CD14-positive monocyte (primary cell): ENCODE results near the gene CCDC178. TPM values are rescaled to one million over a fixed set of nuclear protein-coding genes. Genes with fewer than 3 reads are reported as not detected.

Source experiments
- DNase-seq, 3 donors: peaks; one replicate each; pipeline ENCODE4 v3.0.0-alpha.2; 2011 to 2022
- H2AFZ ChIP-seq: 2 replicates; pipeline ENCODE4 v1.6.0; 2012; ENCODE audit warnings: mild to moderate bottlenecking, low read depth, low read length, inconsistent platforms; ENCODE audit not compliant: insufficient read depth, poor library complexity, severe bottlenecking
- H3K27ac ChIP-seq, 2 donors: 1 replicate in 1 of 2; 2 replicates in 1 of 2; pipeline ENCODE4 v1.5.1; 2012 to 2013; ENCODE audit warnings: low read length in 2 of 2, control low read depth in 1 of 2, inconsistent platforms in 1 of 2, low read depth in 1 of 2, mild to moderate bottlenecking in 1 of 2
- H3K27me3 ChIP-seq, 2 donors: one replicate each; pipeline versions ENCODE4 v1.6.0 to v1.6.1; 2011 to 2013; ENCODE audit warnings: low read length in 2 of 2; ENCODE audit not compliant: control insufficient read depth in 2 of 2, insufficient read depth in 2 of 2
- H3K36me3 ChIP-seq, 2 donors: replicated peaks in 1 of 2; 1 replicate in 1 of 2; 2 replicates in 1 of 2; pipeline versions ENCODE4 v1.5.1 to v1.6.1; 2012 to 2013; ENCODE audit warnings: low read length in 2 of 2, control low read depth in 1 of 2, inconsistent platforms in 1 of 2, mild to moderate bottlenecking in 1 of 2; ENCODE audit not compliant: insufficient read depth in 2 of 2, control insufficient read depth in 1 of 2
- H3K4me1 ChIP-seq, 2 donors: 1 replicate in 1 of 2; 2 replicates in 1 of 2; pipeline versions ENCODE4 v1.5.1 to v1.6.1; 2012 to 2013; ENCODE audit warnings: low read length in 2 of 2, control low read depth in 1 of 2, inconsistent platforms in 1 of 2, mild to moderate bottlenecking in 1 of 2, moderate library complexity in 1 of 2; ENCODE audit not compliant: insufficient read depth in 2 of 2, control insufficient read depth in 1 of 2
- H3K4me2 ChIP-seq: replicated peaks from 2 replicates; pipeline ENCODE3; 2012; ENCODE audit warnings: low read length, moderate library complexity, mild to moderate bottlenecking; ENCODE audit not compliant: poor library complexity, severe bottlenecking; ENCODE audit errors: extremely low read depth
- H3K4me3 ChIP-seq, 3 experiments: fragments of 200-600 bp in 1 of 3; sonication (generic) in 1 of 3; replicated peaks in 1 of 3; 1 replicate in 2 of 3; 2 replicates in 1 of 3; pipeline ENCODE4 v1.5.1; 2011 to 2013; ENCODE audit warnings: low read length in 3 of 3, mild to moderate bottlenecking in 3 of 3, control low read depth in 2 of 3, low read depth in 2 of 3, inconsistent platforms in 1 of 3, moderate library complexity in 1 of 3
- H3K79me2 ChIP-seq: 2 replicates; pipeline ENCODE4 v1.6.0; 2012; ENCODE audit warnings: mild to moderate bottlenecking, control low read depth, inconsistent platforms, low read length, moderate library complexity; ENCODE audit not compliant: insufficient read depth
- H3K9ac ChIP-seq: 2 replicates; pipeline ENCODE4 v1.6.0; 2017; ENCODE audit warnings: low read length, mild to moderate bottlenecking; ENCODE audit not compliant: insufficient read depth, poor library complexity, severe bottlenecking
- H3K9me3 ChIP-seq, 2 donors: replicated peaks in 1 of 2; 1 replicate in 1 of 2; 2 replicates in 1 of 2; pipeline versions ENCODE4 v1.5.1 to v1.6.1; 2012 to 2013; ENCODE audit warnings: low read length in 2 of 2, control low read depth in 1 of 2; ENCODE audit not compliant: control insufficient read depth in 1 of 2, insufficient read depth in 1 of 2
- H4K20me1 ChIP-seq: 2 replicates; pipeline ENCODE4 v1.6.0; 2012; ENCODE audit warnings: mild to moderate bottlenecking, low read length, control low read depth, moderate library complexity; ENCODE audit not compliant: insufficient read depth
- H3K27ac Mint-ChIP-seq, 7 donors: one replicate each; pipeline ENCODE4 v1.8.0; 2020; ENCODE audit warnings: mild to moderate bottlenecking in 7 of 7, mixed read lengths in 7 of 7, moderate library complexity in 6 of 7, inconsistent platforms in 2 of 7
- H3K27me3 Mint-ChIP-seq, 3 donors: one replicate each; pipeline ENCODE4 v1.8.0; 2021 to 2022; ENCODE audit warnings: low read depth in 3 of 3, mild to moderate bottlenecking in 3 of 3, mixed read lengths in 3 of 3, moderate library complexity in 3 of 3, inconsistent platforms in 1 of 3
- H3K36me3 Mint-ChIP-seq, 2 donors: one replicate each; pipeline ENCODE4 v1.8.0; 2020; ENCODE audit warnings: mixed read lengths in 2 of 2, inconsistent platforms in 1 of 2, mild to moderate bottlenecking in 1 of 2
- H3K4me1 Mint-ChIP-seq: one replicate; pipeline ENCODE4 v1.8.0; 2020; ENCODE audit warnings: mild to moderate bottlenecking, mixed read lengths
- H3K4me3 Mint-ChIP-seq, 2 donors: one replicate each; pipeline ENCODE4 v1.8.0; 2020; ENCODE audit warnings: mild to moderate bottlenecking in 2 of 2, mixed read lengths in 2 of 2, moderate library complexity in 1 of 2
- H3K9me3 Mint-ChIP-seq, 7 donors: one replicate each; pipeline ENCODE4 v1.8.0; 2020 to 2022; ENCODE audit warnings: mixed read lengths in 7 of 7, mild to moderate bottlenecking in 6 of 7, moderate library complexity in 6 of 7, inconsistent platforms in 2 of 7
- WGBS: methylation state at CpG from one replicate; pipeline ENCODE4 v1.1.5; 2013; ENCODE audit warnings: missing lambda C conversion rate; ENCODE audit not compliant: insufficient coverage; 5-methylcytosine and 5-hydroxymethylcytosine counted together
- intact Hi-C, 2 donors: fragments of 100-400 bp; cut with micrococcal nuclease; formaldehyde crosslinking; loops; one replicate each; pipeline versions ENCODE4 v1.15.0 to v1.15.1; 2023
- polyA plus RNA-seq, 3 donors: library from polyadenylated mRNA; depleted of rRNA in 1 of 3; unstranded in 2 of 3; stranded (reverse) in 1 of 3; fragments of 300-500 nt in 2 of 3; fragments of >200 nt in 1 of 3; fragmentation: Illumina TruSeq in 2 of 3; gene quantifications; 1 replicate in 2 of 3; 2 replicates in 1 of 3; pipeline ENCODE4 v1.2.3, GENCODE V29; 2012 to 2021
- TF ChIP-seq, protein P1 (sequence below): fragments of 200-600 bp; IDR thresholded peaks from one replicate; pipeline ENCODE4 v1.8.0; 2022; ENCODE audit warnings: antibody characterized with exemption, mild to moderate bottlenecking

Gene CCDC178
- polyA plus RNA-seq, 3 donors: not detected

GRCh38 chr18:32918692-32919250 is 521.8 kb downstream of the CCDC178 start:
- no peak overlapping the region for H3K27ac ChIP-seq
- Mint-ChIP-seq H3K4me1 (peaks cover 20% of the 10 kb centered on the region), H3K27ac (no peak overlapping the region), H3K9me3 (peaks cover 0 to 2% (median 0%) of the 10 kb centered on the region in 7 donors), H3K4me3 (peak overlapping the region in 1 of 2 donors; percentile 8), H3K27me3 (peaks cover 0 to 12% (median 8%) of the 10 kb centered on the region in 3 donors), H3K36me3 (no peaks in the 10 kb centered on the region)
- intact Hi-C loops: no loop called here
- no peak overlapping the region for H3K4me2 ChIP-seq
- no peaks in the 10 kb centered on the region for H4K20me1 ChIP-seq
- no peak overlapping the region for H2AFZ ChIP-seq
- WGBS: 82% methylated on average over 2 of the region's 5 CpGs
- H3K27me3 ChIP-seq: peaks cover 0 to 2% of the 10 kb centered on the region in 2 donors
- H3K4me1 ChIP-seq: peaks cover 9 to 25% of the 10 kb centered on the region in 2 donors
- no peak overlapping the region for H3K9ac ChIP-seq
- no peaks in the 10 kb centered on the region for H3K36me3 ChIP-seq
- no peaks in the 10 kb centered on the region for H3K9me3 ChIP-seq
- TF ChIP-seq, protein P1, sequence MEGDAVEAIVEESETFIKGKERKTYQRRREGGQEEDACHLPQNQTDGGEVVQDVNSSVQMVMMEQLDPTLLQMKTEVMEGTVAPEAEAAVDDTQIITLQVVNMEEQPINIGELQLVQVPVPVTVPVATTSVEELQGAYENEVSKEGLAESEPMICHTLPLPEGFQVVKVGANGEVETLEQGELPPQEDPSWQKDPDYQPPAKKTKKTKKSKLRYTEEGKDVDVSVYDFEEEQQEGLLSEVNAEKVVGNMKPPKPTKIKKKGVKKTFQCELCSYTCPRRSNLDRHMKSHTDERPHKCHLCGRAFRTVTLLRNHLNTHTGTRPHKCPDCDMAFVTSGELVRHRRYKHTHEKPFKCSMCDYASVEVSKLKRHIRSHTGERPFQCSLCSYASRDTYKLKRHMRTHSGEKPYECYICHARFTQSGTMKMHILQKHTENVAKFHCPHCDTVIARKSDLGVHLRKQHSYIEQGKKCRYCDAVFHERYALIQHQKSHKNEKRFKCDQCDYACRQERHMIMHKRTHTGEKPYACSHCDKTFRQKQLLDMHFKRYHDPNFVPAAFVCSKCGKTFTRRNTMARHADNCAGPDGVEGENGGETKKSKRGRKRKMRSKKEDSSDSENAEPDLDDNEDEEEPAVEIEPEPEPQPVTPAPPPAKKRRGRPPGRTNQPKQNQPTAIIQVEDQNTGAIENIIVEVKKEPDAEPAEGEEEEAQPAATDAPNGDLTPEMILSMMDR: no peak
- no peaks in the 10 kb centered on the region for H3K79me2 ChIP-seq
- no peak for DNase-seq
- H3K4me3 ChIP-seq: no peak overlapping the region

DNA sequence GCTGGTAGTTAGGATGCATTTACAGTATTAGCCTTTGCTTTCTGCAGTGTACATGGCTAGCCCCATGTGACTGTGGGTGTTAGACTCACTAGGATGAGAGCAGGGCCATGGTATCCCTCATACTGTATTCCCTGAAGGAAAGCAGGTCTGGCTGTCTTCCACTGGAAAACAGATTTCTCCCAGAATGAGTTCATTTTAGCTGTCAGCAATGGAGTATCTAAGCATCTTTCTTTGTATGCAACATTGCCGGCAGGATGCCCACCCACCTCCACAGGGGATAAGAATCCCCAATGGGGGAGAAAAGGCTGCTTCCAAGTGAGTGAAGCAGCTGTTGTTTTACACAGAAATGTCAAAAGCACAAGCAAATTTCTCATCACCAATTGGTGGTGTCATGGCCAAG is 525.0 kb downstream of the CCDC178 start:
- Mint-ChIP-seq H3K27ac (no peak overlapping the region), H3K4me3 (no peak overlapping the region), H3K27me3 (peaks cover 2 to 9% (median 5%) of the 10 kb centered on the region in 3 donors), H3K4me1 (no peaks in the 10 kb centered on the region), H3K36me3 (no peaks in the 10 kb centered on the region), H3K9me3 (peaks cover 0 to 2% (median 0%) of the 10 kb centered on the region in 7 donors)
- no peaks in the 10 kb centered on the region for H3K9me3 ChIP-seq
- no peak overlapping the region for H3K9ac ChIP-seq
- intact Hi-C loops: no loop called here
- TF ChIP-seq, protein P1: no peak
- no peaks in the 10 kb centered on the region for H3K36me3 ChIP-seq
- no peak overlapping the region for H3K4me3 ChIP-seq
- H3K27ac ChIP-seq: no peak overlapping the region
- no peak overlapping the region for H2AFZ ChIP-seq
- no peaks in the 10 kb centered on the region for H3K4me1 ChIP-seq
- H3K79me2 ChIP-seq: no peaks in the 10 kb centered on the region
- WGBS: no CpG with 5 or more reads among the region's 1 CpG
- H3K4me2 ChIP-seq: no peak overlapping the region
- H3K27me3 ChIP-seq: peaks cover 0 to 2% of the 10 kb centered on the region in 2 donors
- no peaks in the 10 kb centered on the region for H4K20me1 ChIP-seq
- DNase-seq: no peak
